DND-41 (cell line): ENCODE measurements around the gene ANKRD53.

ENCODE experiments used
- CTCF ChIP-seq: IDR thresholded peaks from 2 replicates; pipeline ENCODE4 v1.5.1; 2012; ENCODE audit warnings: borderline replicate concordance, low read length, moderate library complexity, mild to moderate bottlenecking; ENCODE audit not compliant: poor library complexity, severe bottlenecking; ENCODE audit errors: extremely low read depth
- EZH2 ChIP-seq: IDR thresholded peaks from 3 replicates; pipeline ENCODE4 v1.6.1; 2012; ENCODE audit warnings: borderline replicate concordance, low read depth, mild to moderate bottlenecking, moderate library complexity, low read length, inconsistent platforms; ENCODE audit not compliant: severe bottlenecking

DNA sequence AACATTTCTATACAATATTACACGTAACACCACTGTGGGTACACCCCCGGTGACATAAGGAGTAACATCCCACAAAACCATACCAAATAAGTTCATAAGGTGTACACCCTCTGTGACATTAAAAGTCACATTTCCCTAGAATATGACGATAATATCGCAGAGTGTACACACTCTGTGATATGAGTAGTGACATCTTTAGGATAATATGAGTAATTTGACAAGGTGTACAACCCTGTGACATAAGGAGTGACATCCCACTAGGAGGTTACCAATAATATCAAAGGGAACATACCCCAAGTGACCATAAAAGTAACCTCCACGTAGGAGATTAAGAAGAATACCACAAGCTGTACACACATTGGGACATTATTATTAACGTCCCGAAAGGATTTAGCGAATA is 40.2 kb downstream of the ANKRD53 start:
- TF ChIP-seq CTCF = no peak
- no peak for TF ChIP-seq EZH2
